Stomach (tissue), 9 donors: ENCODE results near the gene ZNF410. TPM values are rescaled to one million over a fixed set of nuclear protein-coding genes. Genes with fewer than 3 reads are reported as not detected.

Source experiments
- DNase-seq, 2 donors: peaks; one replicate each; pipeline versions ENCODE4 v3.0.0 to v3.0.0-alpha.2; 2013 to 2019
- H3K27ac ChIP-seq, 5 donors: fragments of 200-600 bp in 4 of 5; sonication (generic) in 4 of 5; one replicate each; pipeline ENCODE4 v1.5.1; 2013 to 2019; ENCODE audit warnings: mild to moderate bottlenecking in 1 of 5, moderate library complexity in 1 of 5
- H3K27me3 ChIP-seq, 3 donors: fragments of 200-600 bp; sonication (generic); one replicate each; pipeline ENCODE4 v1.5.1; 2017 to 2019; ENCODE audit warnings: mixed run types in 1 of 3
- H3K36me3 ChIP-seq, 4 donors: fragments of 200-600 bp; sonication (generic); 1 replicate in 3 of 4; 2 replicates in 1 of 4; pipeline ENCODE4 v1.5.1; 2016 to 2019
- H3K4me1 ChIP-seq, 4 donors: fragments of 200-600 bp; sonication (generic); one replicate each; pipeline ENCODE4 v1.5.1; 2016 to 2019
- H3K4me3 ChIP-seq, 4 donors: fragments of 200-600 bp; sonication (generic) in 3 of 4; one replicate each; pipeline ENCODE4 v1.5.1; 2016 to 2019; ENCODE audit warnings: mild to moderate bottlenecking in 1 of 4
- H3K9me3 ChIP-seq, 4 donors: fragments of 200-600 bp; sonication (generic); one replicate each; pipeline ENCODE4 v1.5.1; 2016 to 2019
- CTCF ChIP-seq, 7 experiments: fragments of 450-650 bp in 4 of 7; fragments of 200-600 bp in 3 of 7; sonication (generic) in 3 of 7; IDR thresholded peaks; one replicate each; pipeline ENCODE4 v1.5.1; 2016 to 2019; ENCODE audit warnings: antibody characterized with exemption in 7 of 7, control low read depth in 2 of 7, mild to moderate bottlenecking in 1 of 7
- EP300 ChIP-seq: sonication (generic); formaldehyde crosslinking; IDR thresholded peaks from one replicate; pipeline ENCODE4 v1.6.1; 2017; ENCODE audit warnings: antibody characterized with exemption
- POLR2A ChIP-seq, 4 donors: fragments of 450-650 bp; IDR thresholded peaks; one replicate each; pipeline ENCODE4 v1.6.1; 2016; ENCODE audit warnings: antibody characterized with exemption in 4 of 4, control low read depth in 2 of 4, mild to moderate bottlenecking in 1 of 4, moderate library complexity in 1 of 4
- POLR2AphosphoS5 ChIP-seq, 3 donors: sonication (generic); formaldehyde crosslinking; IDR thresholded peaks; one replicate each; pipeline ENCODE4 v1.6.1; 2016; ENCODE audit warnings: antibody characterized with exemption in 3 of 3
- WGBS, 5 donors: extraction: QIAGEN DNeasy Blood & Tissue Kit in 3 of 5; methylation state at CpG; one replicate each; pipeline versions ENCODE4 v1.1.5 to v1.1.7; 2013 to 2018; 5-methylcytosine and 5-hydroxymethylcytosine counted together
- intact Hi-C: fragments of 100-400 bp; cut with DNase I; formaldehyde crosslinking; loops from one replicate; pipeline ENCODE4 v1.15.1; 2023; ENCODE audit warnings: low total_unique reads
- polyA plus RNA-seq, 3 donors: library from polyadenylated mRNA; stranded (reverse); fragments of 200-250 nt; gene quantifications; one replicate each; pipeline ENCODE4 v1.2.3, GENCODE V29; 2013
- total RNA-seq, 5 donors: library from RNA; depleted of rRNA; stranded (reverse); fragments of >200 nt; gene quantifications; one replicate each; pipeline versions ENCODE4 v1.1.0 to v1.2.3, GENCODE V29; 2014 to 2016
- donor health status: healthy with polysubstance abuse.
- donor health status: Bipolar disorder and iron deficiency.
- donor health status: healthy.

The ZNF410 gene
- total and polyA plus RNA-seq, 8 donors: 21.4 to 183 (median 47.8) TPM

GRCh38 chr14:73896521-73896920 is 9.9 kb downstream of the ZNF410 start:
- Histone ChIP-seq H3K4me1 (peaks cover 0 to 14% (median 2%) of the 10 kb centered on the region in 4 donors), H3K36me3 (peaks cover 43 to 95% (median 90%) of the 10 kb centered on the region in 4 donors), H3K27me3 (no peaks in the 10 kb centered on the region), H3K9me3 (no peaks in the 10 kb centered on the region), H3K27ac (peak overlapping the region in 1 of 5 donors; percentile 5), H3K4me3 (no peak overlapping the region)
- no peak for TF ChIP-seq POLR2A (IDR thresholded peaks at IDR 0.05)
- TF ChIP-seq POLR2AphosphoS5 (IDR thresholded peaks at IDR 0.05): no peak
- no peak for TF ChIP-seq EP300
- no peak for TF ChIP-seq CTCF (IDR thresholded peaks at IDR 0.05)
- 76 to 88% (median 83%) methylated on average over 1 of the region's 1 CpG for WGBS, 5 donors
- intact Hi-C loops: no loop called here
- DNase-seq: no peak

GRCh38 chr14:73903028-73903427 is 16.4 kb downstream of the ZNF410 start:
- Histone ChIP-seq H3K9me3 (no peaks in the 10 kb centered on the region), H3K4me1 (peaks cover 0 to 10% (median 2%) of the 10 kb centered on the region in 4 donors), H3K36me3 (peaks cover 43 to 100% (median 98%) of the 10 kb centered on the region in 4 donors), H3K27ac (no peak overlapping the region), H3K4me3 (no peak overlapping the region), H3K27me3 (no peaks in the 10 kb centered on the region)
- no peak for TF ChIP-seq POLR2A (IDR thresholded peaks at IDR 0.05)
- no peak for TF ChIP-seq POLR2AphosphoS5 (IDR thresholded peaks at IDR 0.05)
- no peak for TF ChIP-seq EP300
- no peak for TF ChIP-seq CTCF (IDR thresholded peaks at IDR 0.05)
- WGBS, 5 donors: 64 to 93% (median 80%) methylated on average over 3 of the region's 3 CpGs
- intact Hi-C loops: no loop called here
- no peak for DNase-seq

GRCh38 chr14:73909681-73910080 is 23.0 kb downstream of the ZNF410 start:
- Histone ChIP-seq H3K4me1 (peaks cover 0 to 4% (median 0%) of the 10 kb centered on the region in 4 donors), H3K27me3 (no peaks in the 10 kb centered on the region), H3K27ac (no peak overlapping the region), H3K9me3 (no peaks in the 10 kb centered on the region), H3K36me3 (peaks cover 63 to 100% (median 99%) of the 10 kb centered on the region in 4 donors), H3K4me3 (no peak overlapping the region)
- WGBS, 5 donors: 88 to 100% (median 100%) methylated on average over 1 of the region's 1 CpG
- TF ChIP-seq POLR2AphosphoS5 (IDR thresholded peaks at IDR 0.05) (no peak), EP300 (no peak), CTCF (IDR thresholded peaks at IDR 0.05) (no peak), POLR2A (IDR thresholded peaks at IDR 0.05) (no peak)
- intact Hi-C loops: no loop called here
- DNase-seq: no peak

- H3K27me3 ChIP-seq: no peaks in the 10 kb centered on the region
- peaks cover 38 to 93% (median 90%) of the 10 kb centered on the region in 4 donors for H3K36me3 ChIP-seq
- H3K4me3 ChIP-seq: no peak overlapping the region
- DNase-seq: no peak
- WGBS, 5 donors: 58 to 80% (median 79%) methylated on average over 3 of the region's 3 CpGs
- no peak for TF ChIP-seq EP300
- TF ChIP-seq POLR2AphosphoS5 (IDR thresholded peaks at IDR 0.05): no peak
- no peak for TF ChIP-seq CTCF (IDR thresholded peaks at IDR 0.05)
- TF ChIP-seq POLR2A (IDR thresholded peaks at IDR 0.05): no peak
- H3K27ac ChIP-seq: no peak overlapping the region
- peaks cover 0 to 4% (median 0%) of the 10 kb centered on the region in 4 donors for H3K4me1 ChIP-seq
- no peaks in the 10 kb centered on the region for H3K9me3 ChIP-seq
- intact Hi-C loops: no loop called here
Observed at GRCh38 chr14:73913256-73913655, 26.6 kb downstream of the ZNF410 start.
